IPS-NIHi11 (cell line): ENCODE results near the gene THSD7A.
A peak's percentile ranks its signal among the peaks of the same experiment; 100 is the strongest.

Experiments
- DNase-seq: peaks from one replicate; pipeline ENCODE4 v3.0.0; 2012; ENCODE audit warnings: mixed read lengths, low spot score

THSD7A gene, protein sequence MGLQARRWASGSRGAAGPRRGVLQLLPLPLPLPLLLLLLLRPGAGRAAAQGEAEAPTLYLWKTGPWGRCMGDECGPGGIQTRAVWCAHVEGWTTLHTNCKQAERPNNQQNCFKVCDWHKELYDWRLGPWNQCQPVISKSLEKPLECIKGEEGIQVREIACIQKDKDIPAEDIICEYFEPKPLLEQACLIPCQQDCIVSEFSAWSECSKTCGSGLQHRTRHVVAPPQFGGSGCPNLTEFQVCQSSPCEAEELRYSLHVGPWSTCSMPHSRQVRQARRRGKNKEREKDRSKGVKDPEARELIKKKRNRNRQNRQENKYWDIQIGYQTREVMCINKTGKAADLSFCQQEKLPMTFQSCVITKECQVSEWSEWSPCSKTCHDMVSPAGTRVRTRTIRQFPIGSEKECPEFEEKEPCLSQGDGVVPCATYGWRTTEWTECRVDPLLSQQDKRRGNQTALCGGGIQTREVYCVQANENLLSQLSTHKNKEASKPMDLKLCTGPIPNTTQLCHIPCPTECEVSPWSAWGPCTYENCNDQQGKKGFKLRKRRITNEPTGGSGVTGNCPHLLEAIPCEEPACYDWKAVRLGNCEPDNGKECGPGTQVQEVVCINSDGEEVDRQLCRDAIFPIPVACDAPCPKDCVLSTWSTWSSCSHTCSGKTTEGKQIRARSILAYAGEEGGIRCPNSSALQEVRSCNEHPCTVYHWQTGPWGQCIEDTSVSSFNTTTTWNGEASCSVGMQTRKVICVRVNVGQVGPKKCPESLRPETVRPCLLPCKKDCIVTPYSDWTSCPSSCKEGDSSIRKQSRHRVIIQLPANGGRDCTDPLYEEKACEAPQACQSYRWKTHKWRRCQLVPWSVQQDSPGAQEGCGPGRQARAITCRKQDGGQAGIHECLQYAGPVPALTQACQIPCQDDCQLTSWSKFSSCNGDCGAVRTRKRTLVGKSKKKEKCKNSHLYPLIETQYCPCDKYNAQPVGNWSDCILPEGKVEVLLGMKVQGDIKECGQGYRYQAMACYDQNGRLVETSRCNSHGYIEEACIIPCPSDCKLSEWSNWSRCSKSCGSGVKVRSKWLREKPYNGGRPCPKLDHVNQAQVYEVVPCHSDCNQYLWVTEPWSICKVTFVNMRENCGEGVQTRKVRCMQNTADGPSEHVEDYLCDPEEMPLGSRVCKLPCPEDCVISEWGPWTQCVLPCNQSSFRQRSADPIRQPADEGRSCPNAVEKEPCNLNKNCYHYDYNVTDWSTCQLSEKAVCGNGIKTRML (N-terminal part only)

GRCh38 chr7:11831736-11832495, at the start of gene THSD7A:
THSD7A (minus strand) TSS chr7:11832198; CDS start chr7:11831946, 252 bp downstream.
- DNase-seq, result peak; percentile 75

DNA sequence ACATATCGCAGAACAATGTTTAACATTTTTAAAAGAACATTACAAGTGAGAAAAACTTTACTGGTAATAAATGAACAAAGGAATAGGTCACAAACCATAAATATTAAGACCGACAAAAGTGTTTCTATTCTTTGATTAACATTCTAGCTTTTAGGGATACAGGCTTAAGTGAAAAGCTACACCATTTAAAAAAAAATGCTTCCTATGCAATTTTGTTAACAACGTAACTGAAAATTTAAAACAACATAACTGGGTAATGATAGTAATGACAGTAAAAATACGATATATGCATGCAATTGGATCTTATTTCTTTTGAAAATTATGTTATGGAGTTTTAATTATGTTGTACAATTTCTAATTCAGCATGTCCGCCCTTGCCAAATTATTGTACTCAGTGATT, 49.7 kb upstream of the THSD7A start:
- DNase-seq, result no peak

DNA sequence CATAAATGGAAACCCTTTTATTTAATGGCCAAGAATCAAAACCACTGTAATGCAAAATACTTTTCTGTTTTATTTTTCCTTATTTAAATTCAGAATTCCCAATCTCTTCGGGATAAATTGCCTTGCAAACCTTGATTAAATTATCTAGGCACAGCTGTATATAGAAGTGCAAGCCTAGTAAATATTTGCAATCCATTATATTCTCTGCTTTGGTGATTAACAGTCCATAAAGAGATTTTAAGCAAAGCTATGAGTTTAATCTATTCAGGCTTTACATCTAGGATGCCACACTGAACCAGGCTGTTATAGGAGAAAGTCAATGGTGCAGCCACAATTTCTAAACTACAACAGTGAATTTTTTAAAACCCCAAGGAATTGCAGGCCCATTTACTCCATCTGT, 43.6 kb upstream of the THSD7A start:
- no peak for DNase-seq

GRCh38 chr7:11865671-11866070, 33.7 kb upstream of the THSD7A start:
- DNase-seq, result no peak

DNA sequence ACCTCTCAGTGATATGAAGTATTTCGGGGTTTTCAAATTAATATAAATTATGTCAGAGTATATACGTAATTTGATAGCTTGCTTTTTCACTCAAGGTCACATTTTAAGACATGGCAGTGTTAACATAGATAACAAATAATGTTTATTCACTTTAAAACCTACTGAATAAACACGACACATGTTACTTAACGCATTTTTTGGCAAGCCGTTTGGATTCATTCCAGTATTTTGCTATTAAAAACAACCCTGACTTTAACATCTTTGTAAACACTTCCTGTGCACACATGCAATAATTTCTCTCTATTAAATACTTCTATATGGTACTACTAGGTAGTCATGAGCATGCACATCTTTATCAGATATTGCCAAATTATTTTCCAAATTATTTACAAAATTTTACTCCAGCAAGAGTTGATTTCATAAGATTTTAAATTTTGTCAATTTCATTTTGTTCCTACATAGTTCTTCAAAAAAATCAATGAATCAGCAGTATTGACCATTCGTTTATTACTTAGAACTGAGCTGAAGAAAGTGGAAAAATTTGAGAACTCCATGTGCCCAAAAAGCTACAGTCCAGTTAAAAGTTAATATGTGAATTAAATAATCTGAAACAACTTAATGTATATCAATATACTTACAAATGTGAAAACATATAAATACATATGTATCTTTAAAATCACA, 26.8 kb upstream of the THSD7A start:
- DNase-seq, result no peak

- DNase-seq, result no peak
Measured at GRCh38 chr7:11858026-11858425, 26.0 kb upstream of the THSD7A start.

DNA sequence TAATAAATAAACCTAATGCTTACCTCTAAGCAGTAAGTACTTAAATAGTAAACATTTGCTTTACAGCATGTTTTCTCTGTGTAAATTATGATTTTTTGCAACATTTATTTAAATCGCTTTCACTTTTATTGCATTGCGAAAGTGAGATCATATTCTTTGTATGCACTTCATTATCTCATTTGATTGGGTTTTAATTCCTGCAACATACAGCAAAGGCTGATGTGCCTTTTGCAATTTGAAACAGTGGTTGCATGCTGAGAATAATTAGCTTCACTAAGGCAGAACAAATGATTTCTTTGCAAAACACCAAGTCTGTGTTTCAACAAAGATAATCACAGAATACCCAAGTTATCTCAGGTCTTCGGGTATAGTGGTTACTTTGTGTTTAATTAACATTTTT, 16.3 kb upstream of the THSD7A start:
- no peak for DNase-seq

GRCh38 chr7:11847336-11847735, 15.3 kb upstream of the THSD7A start:
- no peak for DNase-seq

DNA sequence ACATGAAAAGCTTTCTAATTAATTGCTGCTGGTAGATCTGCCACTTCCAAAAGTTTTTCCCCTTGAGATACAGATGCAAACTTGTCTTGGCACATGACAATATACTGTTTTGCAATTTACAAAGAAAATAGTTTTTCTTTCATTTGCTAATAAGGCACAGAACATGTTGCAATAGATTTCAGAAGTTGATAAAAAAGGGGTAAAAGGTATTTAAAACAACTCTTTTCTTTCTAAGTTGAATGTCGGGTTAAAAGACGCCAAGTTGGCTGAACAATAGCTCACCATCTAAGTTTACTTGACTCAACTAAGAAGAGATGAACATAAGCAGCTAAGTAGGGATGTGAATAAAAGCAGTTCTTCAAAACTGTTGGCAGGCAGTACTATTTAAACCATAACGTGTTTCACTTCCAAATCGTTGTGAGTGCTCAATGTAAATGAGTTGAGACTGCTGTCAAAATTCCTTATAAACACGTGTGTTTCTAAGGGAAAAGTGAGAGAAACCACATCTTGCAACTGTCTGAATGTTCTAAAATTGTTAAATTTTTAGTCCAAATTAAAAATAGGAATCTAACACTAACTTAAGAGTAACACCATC, 14.5 kb upstream of the THSD7A start:
- DNase-seq, result no peak

DNA sequence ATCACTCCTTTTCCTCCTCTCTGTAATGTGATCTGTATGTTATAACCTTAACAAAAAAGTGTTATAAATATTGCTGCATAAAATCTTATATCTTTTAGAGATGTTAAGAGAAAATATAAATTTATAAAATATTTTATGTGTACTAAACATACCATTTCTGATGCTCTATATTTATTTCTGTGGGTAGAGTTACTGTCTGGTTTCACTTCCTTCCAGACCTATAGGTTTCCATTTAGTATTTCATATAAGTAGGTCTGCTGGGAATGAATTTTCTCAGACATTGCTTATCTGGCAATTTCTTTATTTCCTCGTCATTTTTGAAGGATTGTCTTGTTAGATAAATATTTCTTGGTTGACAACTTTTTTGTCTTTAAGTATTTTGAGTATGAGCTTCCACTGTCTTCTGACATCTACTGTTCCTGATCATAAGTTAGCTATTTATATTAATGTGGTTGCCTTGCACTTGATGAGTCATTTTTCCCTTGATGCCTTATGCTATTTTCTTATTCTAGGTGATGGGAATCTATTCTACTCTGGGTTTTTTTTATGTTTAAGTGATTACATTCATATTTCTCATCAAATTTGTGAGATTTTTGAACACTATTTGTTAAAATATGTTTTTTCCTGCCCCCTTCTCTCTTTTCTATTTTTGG, 11.2 kb upstream of the THSD7A start:
- no peak for DNase-seq

DNA sequence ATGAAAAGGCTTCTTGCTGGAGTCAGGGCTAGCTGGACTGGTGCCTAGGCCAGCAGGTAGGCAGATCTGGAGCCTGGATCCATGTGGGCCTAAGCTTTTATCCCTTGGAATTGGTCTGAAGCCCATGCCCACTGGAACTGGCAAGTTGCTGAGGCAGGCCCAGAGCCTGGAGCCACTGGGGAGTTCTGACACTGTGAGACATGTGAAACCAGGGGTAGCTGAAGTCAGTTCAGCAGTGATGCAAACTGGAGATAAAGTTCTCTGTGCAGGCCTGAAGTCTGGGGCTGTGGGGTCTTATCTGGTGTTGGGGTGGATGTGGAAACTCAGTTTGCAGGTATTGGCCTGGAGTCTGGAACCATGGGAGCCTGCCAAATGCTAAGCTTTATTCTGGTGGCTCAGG, 9.7 kb upstream of the THSD7A start:
- no peak for DNase-seq

DNA sequence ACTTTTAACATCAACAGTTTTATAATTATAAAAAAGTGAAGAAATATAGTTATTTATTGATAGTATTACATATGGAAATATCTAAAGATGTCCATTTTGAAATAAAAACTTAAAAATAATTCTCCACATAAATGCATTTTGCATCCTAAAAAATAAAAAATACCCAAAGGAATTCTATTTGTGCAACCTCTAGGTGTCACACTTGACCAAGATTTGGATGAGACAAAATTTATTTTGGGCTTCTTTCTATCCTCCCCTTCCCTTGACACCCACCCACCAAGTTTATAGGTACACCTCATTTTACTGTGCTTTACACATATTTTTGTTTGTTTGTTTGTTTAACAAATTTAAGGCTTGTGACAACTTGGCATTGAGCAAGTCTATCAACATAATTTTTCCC, 3.3 kb upstream of the THSD7A start:
- DNase-seq, result no peak

DNA sequence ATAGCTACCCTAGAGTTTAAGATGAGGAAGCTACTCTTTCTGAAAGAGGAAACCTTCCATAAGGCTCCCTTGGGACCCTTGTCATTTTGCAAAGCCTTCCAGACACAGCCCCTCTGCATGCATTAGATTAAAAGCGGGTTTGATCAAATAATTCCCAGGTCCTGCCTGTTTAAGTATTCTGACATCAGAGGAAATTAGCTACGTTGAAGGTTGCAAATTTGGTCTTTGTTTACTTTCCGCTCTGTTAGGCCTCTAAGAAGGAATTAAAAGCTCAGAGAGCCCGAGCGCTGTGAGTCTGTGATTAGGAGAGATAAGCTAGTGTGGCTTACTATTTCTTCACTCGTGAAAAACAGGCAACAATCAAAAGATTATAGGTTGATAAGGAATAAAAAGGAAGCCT, 1.4 kb upstream of the THSD7A start:
- DNase-seq, result no peak

GRCh38 chr7:11831156-11831735, 752 bp downstream of the THSD7A start:
- no peak for DNase-seq

- no peak for DNase-seq
Measured at GRCh38 chr7:11830582-11831155, 1.3 kb downstream of the THSD7A start.

DNA sequence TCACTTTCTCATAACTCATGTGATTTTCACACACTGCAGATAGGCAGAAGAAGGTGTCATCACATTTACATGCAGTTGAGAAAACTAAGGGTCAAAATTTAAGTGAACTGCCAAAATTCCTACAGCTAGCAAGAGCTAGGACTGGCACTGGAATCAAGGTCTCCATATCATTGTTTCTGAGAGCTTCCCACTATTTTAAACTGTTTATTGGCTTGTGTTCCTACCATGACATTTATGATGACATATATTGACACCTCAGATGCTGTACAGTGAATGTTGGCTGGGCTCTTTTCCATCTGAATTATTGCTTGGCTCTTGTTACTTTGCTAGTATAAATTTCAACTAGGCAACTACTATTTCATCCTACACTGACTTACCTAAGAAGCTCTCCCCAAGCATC, 2.0 kb downstream of the THSD7A start:
- no peak for DNase-seq

- DNase-seq, result no peak
Measured at GRCh38 chr7:11819947-11820346, 12.1 kb downstream of the THSD7A start.

GRCh38 chr7:11819271-11819670, 12.7 kb downstream of the THSD7A start:
- DNase-seq, result no peak

GRCh38 chr7:11818281-11818680, 13.7 kb downstream of the THSD7A start:
- DNase-seq, result no peak
